SW 1271 (cell line): ENCODE data around the gene DGCR2.

Source experiments
- DNase-seq, 2 experiments: peaks; one replicate each; lab custom pipeline; 2025; lab: John Stamatoyannopoulos, UW

The DGCR2 gene

DNA sequence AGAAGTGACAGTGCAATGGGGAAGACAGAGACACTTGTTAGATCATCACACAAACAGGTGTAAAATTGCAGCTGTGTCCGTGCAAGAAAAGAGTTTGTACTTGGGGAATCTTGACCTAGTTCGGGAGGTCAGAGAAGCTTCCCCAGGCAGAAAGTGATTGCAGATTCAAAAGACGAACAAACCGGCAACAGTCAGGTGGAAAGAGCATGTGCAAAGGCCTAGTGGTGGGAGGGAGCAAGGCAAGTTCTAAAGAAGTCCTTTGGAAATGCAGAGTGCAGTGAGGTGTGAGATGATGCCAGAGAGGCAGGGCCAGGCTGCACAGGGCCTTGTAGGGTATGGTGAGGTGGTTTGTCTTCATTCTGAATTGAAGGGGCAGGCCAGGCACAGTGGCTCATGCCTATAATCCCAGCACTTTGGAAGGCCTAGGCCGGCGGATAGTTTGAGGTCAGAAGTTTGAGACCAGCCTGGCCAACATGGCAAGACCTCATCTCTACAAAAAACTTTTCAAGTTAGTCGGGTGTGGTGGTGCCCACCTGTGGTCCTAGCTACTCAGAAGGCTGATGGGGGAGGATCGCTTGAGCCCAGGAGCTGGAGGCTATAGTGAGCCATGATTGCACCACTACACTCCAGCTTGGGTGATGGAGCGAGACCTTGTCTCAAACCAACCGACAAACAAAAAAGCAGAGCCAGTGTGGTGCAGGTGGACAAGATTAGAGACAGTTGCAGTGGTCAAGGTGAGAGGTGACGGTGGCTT is 24.2 kb upstream of the DGCR2 start:
- no peak for DNase-seq

GRCh38 chr22:19143967-19144400 is 21.8 kb upstream of the DGCR2 start:
- DNase-seq, result no peak

- no peak for DNase-seq
Observed at GRCh38 chr22:19143212-19143611, 21.0 kb upstream of the DGCR2 start.

GRCh38 chr22:19142394-19142793 is 20.2 kb upstream of the DGCR2 start:
- no peak for DNase-seq

- no peak for DNase-seq
Observed at GRCh38 chr22:19139974-19140373, 17.8 kb upstream of the DGCR2 start.

DNA sequence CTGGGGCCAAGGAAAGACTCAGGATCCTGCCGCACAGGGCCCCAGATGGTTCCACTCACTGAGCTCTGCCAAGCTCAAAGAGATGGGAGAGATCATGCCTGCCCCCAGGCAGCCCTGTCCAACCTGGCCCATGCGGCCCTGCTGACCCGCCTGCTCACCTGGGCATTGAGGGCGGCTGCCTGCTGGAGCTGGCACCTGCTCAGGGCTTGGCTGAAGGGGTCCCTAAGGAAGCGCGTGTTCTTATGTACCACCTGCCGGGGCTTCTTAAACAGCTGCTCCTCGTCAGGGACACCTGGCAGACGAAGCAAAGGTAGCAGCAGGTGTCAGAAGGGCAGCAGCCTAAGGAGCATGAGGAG is 16.8 kb upstream of the DGCR2 start:
- DNase-seq, result no peak

GRCh38 chr22:19138217-19139000 is 16.2 kb upstream of the DGCR2 start:
- DNase-seq, result no peak

DNA sequence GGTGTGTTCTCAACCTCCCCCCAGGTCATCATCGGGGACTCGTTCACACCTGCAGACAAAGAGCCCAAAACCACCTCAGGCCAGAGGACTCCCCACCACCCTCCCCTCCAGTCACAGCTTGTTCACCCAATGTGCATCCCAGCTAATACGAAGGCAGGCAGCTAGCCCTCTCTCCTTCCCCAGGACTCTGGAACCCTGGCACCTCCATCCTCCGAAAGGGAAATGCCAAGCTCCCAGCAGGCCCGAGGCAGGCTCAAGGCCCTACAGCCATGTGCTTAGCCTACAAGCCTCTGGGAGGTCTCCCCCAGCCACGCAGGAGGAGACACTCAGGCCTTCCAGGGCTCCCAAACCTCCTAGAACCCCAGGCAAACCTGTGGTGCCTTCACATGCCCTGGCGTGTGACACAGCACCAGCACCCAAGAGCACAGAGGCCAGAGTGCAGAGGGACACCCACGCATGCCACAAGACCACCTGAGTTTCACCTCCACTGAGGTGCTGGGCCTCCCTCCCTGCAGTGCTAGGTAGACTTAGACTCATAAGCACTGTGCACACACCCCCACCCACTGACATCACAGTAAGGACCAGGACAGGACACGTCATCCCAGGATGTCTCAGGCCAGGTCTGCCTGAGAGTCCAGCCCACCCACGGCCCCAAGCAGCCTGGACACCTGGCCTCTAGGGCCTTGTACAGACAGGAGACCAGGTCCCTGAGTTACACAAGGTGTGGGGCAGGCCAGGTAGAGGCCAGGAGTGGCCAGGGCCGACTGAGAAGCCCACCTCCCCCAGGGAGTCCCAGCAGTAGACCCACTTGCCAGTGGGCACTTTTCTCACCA is 15.4 kb upstream of the DGCR2 start:
- no peak for DNase-seq

GRCh38 chr22:19136915-19137314 is 14.7 kb upstream of the DGCR2 start:
- no peak for DNase-seq

DNA sequence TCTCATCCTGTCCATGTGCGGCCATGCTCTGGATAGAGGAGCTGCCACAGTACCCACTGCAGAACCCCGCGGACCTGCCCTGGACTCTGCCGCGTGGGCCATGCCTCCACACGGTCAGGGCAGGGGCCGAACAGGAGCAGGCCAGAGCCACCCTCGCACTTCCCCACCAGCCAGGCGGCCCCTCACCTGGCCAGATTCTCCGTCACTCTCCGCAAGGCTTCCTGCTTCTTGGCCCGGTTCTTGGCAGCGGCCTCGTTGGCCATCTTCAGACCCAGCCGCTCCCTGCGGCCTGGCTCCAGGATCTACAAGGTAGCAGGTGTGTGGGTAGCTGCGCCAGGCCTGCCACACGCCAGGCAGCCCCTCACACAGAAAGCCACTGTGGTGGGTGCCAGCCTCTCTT is 12.7 kb upstream of the DGCR2 start:
- no peak for DNase-seq

- DNase-seq, result no peak
Observed at GRCh38 chr22:19134176-19134831, 12.1 kb upstream of the DGCR2 start.

- no peak for DNase-seq
Observed at GRCh38 chr22:19133561-19133960, 11.3 kb upstream of the DGCR2 start.

GRCh38 chr22:19132693-19133400 is 10.6 kb upstream of the DGCR2 start:
- no peak for DNase-seq

GRCh38 chr22:19132153-19132552 is 9.9 kb upstream of the DGCR2 start:
- DNase-seq, result no peak

GRCh38 chr22:19131685-19132015 is 9.4 kb upstream of the DGCR2 start:
- DNase-seq, result no peak

- no peak for DNase-seq
Observed at GRCh38 chr22:19130959-19131684, 8.9 kb upstream of the DGCR2 start, which contains the start of gene TSSK2. TSSK2 (plus strand) TSS chr22:19131308; CDS start chr22:19131400, 92 bp downstream.

- no peak for DNase-seq
Observed at GRCh38 chr22:19129871-19130270, 7.7 kb upstream of the DGCR2 start.

- DNase-seq, result no peak
Observed at GRCh38 chr22:19128946-19129727, 6.9 kb upstream of the DGCR2 start.

- DNase-seq, result no peak
Observed at GRCh38 chr22:19128009-19128401, 5.8 kb upstream of the DGCR2 start.
